ENCODE results near the gene NFATC2IP.

- TF ChIP-seq CTCF (IDR thresholded peaks at IDR 0.05) (no peak), POLR2A (IDR thresholded peaks at IDR 0.05) (no peak)
These were observed 48.8 kb downstream of the NFATC2IP start for GRCh38 chr16:28999577-28999976.
